ENCODE results near the gene TMEM245. TPM values are rescaled to one million over a fixed set of nuclear protein-coding genes. Genes with fewer than 3 reads are reported as not detected.
A peak's percentile ranks its signal among the peaks of the same experiment; 100 is the strongest.

TMEM245 gene
- total and polyA plus RNA-seq, 2 of the 13 experiments (the other 11 are each of a cell fraction or from before 2014, with no cell fraction given): 53.5 to 55.4 TPM

- no peak for TF ChIP-seq SAFB2 (CRISPR knock-in tag; IDR thresholded peaks at IDR 0.05; ENCODE audit: borderline replicate concordance, low read depth)
- TF ChIP-seq ZNF337 (CRISPR knock-in tag; IDR thresholded peaks at IDR 0.05; ENCODE audit: borderline replicate concordance, low read depth): no peak
- TF ChIP-seq ATF7 (IDR thresholded peaks at IDR 0.05): no peak
- no peak for TF ChIP-seq ATF7 (CRISPR knock-in tag; IDR thresholded peaks at IDR 0.05)
- TF ChIP-seq HOXA5 (CRISPR knock-in tag; IDR thresholded peaks at IDR 0.05): no peak
- TF ChIP-seq AGO2 (optimal IDR thresholded peaks at IDR 0.05; ENCODE audit: low read depth, low read length): no peak
- TF ChIP-seq, protein P1, sequence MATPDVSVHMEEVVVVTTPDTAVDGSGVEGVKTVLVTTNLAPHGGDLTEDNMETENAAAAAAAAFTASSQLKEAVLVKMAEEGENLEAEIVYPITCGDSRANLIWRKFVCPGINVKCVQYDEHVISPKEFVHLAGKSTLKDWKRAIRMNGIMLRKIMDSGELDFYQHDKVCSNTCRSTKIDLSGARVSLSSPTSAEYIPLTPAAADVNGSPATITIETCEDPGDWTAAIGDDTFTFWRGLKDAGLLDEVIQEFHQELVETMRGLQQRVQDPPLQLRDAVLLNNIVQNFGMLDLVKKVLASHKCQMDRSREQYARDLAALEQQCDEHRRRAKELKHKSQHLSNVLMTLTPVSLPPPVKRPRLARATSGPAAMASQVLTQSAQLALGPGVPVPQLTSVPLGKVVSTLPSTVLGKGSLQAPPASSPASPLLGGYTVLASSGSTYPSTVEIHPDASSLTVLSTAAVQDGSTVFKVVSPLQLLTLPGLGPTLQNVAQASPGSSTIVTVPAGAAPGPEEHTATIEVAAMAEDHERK (CRISPR knock-in tag; IDR thresholded peaks at IDR 0.05; ENCODE audit: low read depth): no peak
- TF ChIP-seq SALL1 (CRISPR knock-in tag; IDR thresholded peaks at IDR 0.05): peak; percentile 24; the same call in 1 of the 2 replicates
- no peak for TF ChIP-seq PREB (CRISPR knock-in tag; IDR thresholded peaks at IDR 0.05)
- TF ChIP-seq, protein P2, sequence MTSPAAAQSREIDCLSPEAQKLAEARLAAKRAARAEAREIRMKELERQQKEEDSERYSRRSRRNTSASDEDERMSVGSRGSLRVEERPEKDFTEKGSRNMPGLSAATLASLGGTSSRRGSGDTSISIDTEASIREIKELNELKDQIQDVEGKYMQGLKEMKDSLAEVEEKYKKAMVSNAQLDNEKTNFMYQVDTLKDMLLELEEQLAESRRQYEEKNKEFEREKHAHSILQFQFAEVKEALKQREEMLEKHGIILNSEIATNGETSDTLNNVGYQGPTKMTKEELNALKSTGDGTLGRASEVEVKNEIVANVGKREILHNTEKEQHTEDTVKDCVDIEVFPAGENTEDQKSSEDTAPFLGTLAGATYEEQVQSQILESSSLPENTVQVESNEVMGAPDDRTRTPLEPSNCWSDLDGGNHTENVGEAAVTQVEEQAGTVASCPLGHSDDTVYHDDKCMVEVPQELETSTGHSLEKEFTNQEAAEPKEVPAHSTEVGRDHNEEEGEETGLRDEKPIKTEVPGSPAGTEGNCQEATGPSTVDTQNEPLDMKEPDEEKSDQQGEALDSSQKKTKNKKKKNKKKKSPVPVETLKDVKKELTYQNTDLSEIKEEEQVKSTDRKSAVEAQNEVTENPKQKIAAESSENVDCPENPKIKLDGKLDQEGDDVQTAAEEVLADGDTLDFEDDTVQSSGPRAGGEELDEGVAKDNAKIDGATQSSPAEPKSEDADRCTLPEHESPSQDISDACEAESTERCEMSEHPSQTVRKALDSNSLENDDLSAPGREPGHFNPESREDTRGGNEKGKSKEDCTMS (CRISPR knock-in tag; conservative IDR thresholded peaks at IDR 0.05): no peak
- no peak for TF ChIP-seq ZNF30 (CRISPR knock-in tag; IDR thresholded peaks at IDR 0.05)
- TF ChIP-seq SMARCE1 (IDR thresholded peaks at IDR 0.05; ENCODE audit: borderline replicate concordance): no peak
- TF ChIP-seq, protein P3, sequence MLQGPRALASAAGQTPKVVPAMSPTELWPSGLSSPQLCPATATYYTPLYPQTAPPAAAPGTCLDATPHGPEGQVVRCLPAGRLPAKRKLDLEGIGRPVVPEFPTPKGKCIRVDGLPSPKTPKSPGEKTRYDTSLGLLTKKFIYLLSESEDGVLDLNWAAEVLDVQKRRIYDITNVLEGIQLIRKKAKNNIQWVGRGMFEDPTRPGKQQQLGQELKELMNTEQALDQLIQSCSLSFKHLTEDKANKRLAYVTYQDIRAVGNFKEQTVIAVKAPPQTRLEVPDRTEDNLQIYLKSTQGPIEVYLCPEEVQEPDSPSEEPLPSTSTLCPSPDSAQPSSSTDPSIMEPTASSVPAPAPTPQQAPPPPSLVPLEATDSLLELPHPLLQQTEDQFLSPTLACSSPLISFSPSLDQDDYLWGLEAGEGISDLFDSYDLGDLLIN (CRISPR knock-in tag; IDR thresholded peaks at IDR 0.05; ENCODE audit: borderline replicate concordance): no peak
- TF ChIP-seq PTBP1 (IDR thresholded peaks at IDR 0.05; ENCODE audit: low read depth, low read length, poor library complexity, severe bottlenecking): no peak
- TF ChIP-seq SAP130 (CRISPR knock-in tag; IDR thresholded peaks at IDR 0.05; ENCODE audit: low read depth): peak; percentile 32; the same call in 1 of the 2 replicates
- TF ChIP-seq ZNF446 (CRISPR knock-in tag; IDR thresholded peaks at IDR 0.05): no peak
- TF ChIP-seq, protein P4, sequence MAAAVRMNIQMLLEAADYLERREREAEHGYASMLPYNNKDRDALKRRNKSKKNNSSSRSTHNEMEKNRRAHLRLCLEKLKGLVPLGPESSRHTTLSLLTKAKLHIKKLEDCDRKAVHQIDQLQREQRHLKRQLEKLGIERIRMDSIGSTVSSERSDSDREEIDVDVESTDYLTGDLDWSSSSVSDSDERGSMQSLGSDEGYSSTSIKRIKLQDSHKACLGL (CRISPR knock-in tag; IDR thresholded peaks at IDR 0.05): no peak
- no peak for TF ChIP-seq FLYWCH1 (CRISPR knock-in tag; IDR thresholded peaks at IDR 0.05)
- no peak for TF ChIP-seq POGZ (CRISPR knock-in tag; IDR thresholded peaks at IDR 0.05)
- TF ChIP-seq STAG1 (CRISPR knock-in tag; IDR thresholded peaks at IDR 0.05): no peak
- TF ChIP-seq ZHX1 (CRISPR knock-in tag; IDR thresholded peaks at IDR 0.05; ENCODE audit: low read depth): no peak
- TF ChIP-seq ZNF670 (CRISPR knock-in tag; IDR thresholded peaks at IDR 0.05; ENCODE audit: borderline replicate concordance): peak; percentile 47; the same call in 1 of the 2 replicates
- TF ChIP-seq ATF1 (CRISPR knock-in tag; IDR thresholded peaks at IDR 0.05): no peak
Observed at GRCh38 chr9:109168170-109168569, 48.4 kb upstream of the TMEM245 start (continued).

Data from HepG2 (cell line).